GM23248 (cell line): ENCODE results near the gene EPS8.

Experiments used
- EZH2 ChIP-seq: fragments of 200-600 bp; sonication (generic); IDR thresholded peaks from 2 replicates; pipeline ENCODE4 v1.6.1; 2018; ENCODE audit warnings: antibody characterized with exemption, mild to moderate bottlenecking; ENCODE audit not compliant: insufficient read depth, poor library complexity, severe bottlenecking
- EZH2phosphoT487 ChIP-seq: fragments of 200-600 bp; sonication (generic); IDR thresholded peaks from 2 replicates; pipeline ENCODE4 v1.6.1; 2018; ENCODE audit warnings: antibody characterized with exemption, moderate library complexity, mild to moderate bottlenecking, low read depth; ENCODE audit not compliant: insufficient read depth

DNA sequence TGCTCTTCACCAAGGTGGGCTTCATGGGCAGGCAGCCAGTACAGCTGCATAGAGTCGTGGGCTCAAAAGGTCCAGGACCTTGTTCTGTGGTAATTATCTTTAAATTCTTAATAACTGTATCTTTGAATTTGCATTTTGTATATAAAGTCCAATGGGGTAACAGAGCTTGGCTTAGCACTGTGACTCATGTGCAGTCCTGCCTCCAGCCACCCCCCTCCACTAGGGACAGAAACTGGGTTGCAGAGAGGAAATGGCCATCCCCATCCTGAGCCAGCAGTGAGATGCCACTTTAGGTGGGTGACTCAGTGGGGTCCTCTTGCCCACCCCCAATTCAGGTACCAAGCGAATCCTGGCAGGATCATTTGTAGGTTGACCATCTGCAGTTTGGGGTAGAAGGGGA is 48.1 kb downstream of the EPS8 start:
- TF ChIP-seq EZH2phosphoT487 (no peak), EZH2 (no peak)
